GM18861 (cell line): Measurements from ENCODE around the gene ZNF10.

Experiments
- ATAC-seq: cut with Tn5 transposase; IDR thresholded peaks from one replicate; pipeline ENCODE4 v1.9.1; 2021; ENCODE audit not compliant: unreplicated experiment

Gene ZNF10

GRCh38 chr12:133192847-133193246 is 62.4 kb downstream of the ZNF10 start:
- ATAC-seq = no peak

- ATAC-seq = no peak
Observed at GRCh38 chr12:133201888-133202287, 71.5 kb downstream of the ZNF10 start.

GRCh38 chr12:133202493-133203343 is 72.3 kb downstream of the ZNF10 start:
- no peak for ATAC-seq

GRCh38 chr12:133203344-133204263 is 73.2 kb downstream of the ZNF10 start:
- ATAC-seq = no peak

- no peak for ATAC-seq
Observed at GRCh38 chr12:133204264-133204603, 73.8 kb downstream of the ZNF10 start.

GRCh38 chr12:133206390-133206789 is 76.0 kb downstream of the ZNF10 start:
- no peak for ATAC-seq
